Mesenchymal stem cell (in vitro differentiated cells and primary cell): ENCODE measurements around the gene SLC29A2.
A peak's percentile ranks its signal among the peaks of the same experiment; 100 is the strongest.

Experiments
- DNase-seq: peaks from one replicate; pipeline ENCODE4 v3.0.0-alpha.2; 2013
- H2AFZ ChIP-seq: one replicate; pipeline ENCODE4 v1.6.1; 2013; ENCODE audit warnings: low read depth, mild to moderate bottlenecking, control low read depth, inconsistent platforms, low read length, moderate library complexity
- H2AK5ac ChIP-seq: 2 replicates; pipeline ENCODE4 v1.6.1; 2013; ENCODE audit warnings: low read length, moderate library complexity, mild to moderate bottlenecking, inconsistent platforms; ENCODE audit not compliant: severe bottlenecking
- H2BK120ac ChIP-seq: one replicate; pipeline ENCODE4 v1.6.1; 2013; ENCODE audit warnings: low read depth, mild to moderate bottlenecking, inconsistent platforms, low read length, moderate library complexity
- H2BK12ac ChIP-seq, 2 experiments: one replicate each; pipeline ENCODE4 v1.6.1; 2013; ENCODE audit warnings: inconsistent platforms in 2 of 2, low read length in 2 of 2, mild to moderate bottlenecking in 2 of 2, moderate library complexity in 2 of 2, control low read depth in 1 of 2
- H2BK15ac ChIP-seq: one replicate; pipeline ENCODE4 v1.6.1; 2013; ENCODE audit warnings: mild to moderate bottlenecking, low read depth, inconsistent platforms; ENCODE audit not compliant: poor library complexity, severe bottlenecking
- H2BK5ac ChIP-seq: 2 replicates; pipeline ENCODE4 v1.6.1; 2013; ENCODE audit warnings: low read depth, mild to moderate bottlenecking, low read length, control low read depth, inconsistent platforms; ENCODE audit not compliant: poor library complexity, severe bottlenecking
- H3K14ac ChIP-seq, 2 experiments: one replicate each; pipeline ENCODE4 v1.6.1; 2013; ENCODE audit warnings: inconsistent platforms in 2 of 2, low read length in 2 of 2, control low read depth in 1 of 2, mild to moderate bottlenecking in 1 of 2, moderate library complexity in 1 of 2
- H3K18ac ChIP-seq, 2 experiments: one replicate each; pipeline ENCODE4 v1.6.1; 2013; ENCODE audit warnings: inconsistent platforms in 2 of 2, low read length in 2 of 2, control low read depth in 1 of 2, low read depth in 1 of 2, mild to moderate bottlenecking in 1 of 2
- H3K23ac ChIP-seq, 2 experiments: one replicate each; pipeline ENCODE4 v1.6.1; 2013; ENCODE audit warnings: inconsistent platforms in 2 of 2, low read length in 2 of 2, mild to moderate bottlenecking in 2 of 2, moderate library complexity in 2 of 2, control low read depth in 1 of 2
- H3K27ac ChIP-seq: 2 replicates; pipeline ENCODE4 v1.5.1; 2013; ENCODE audit warnings: mild to moderate bottlenecking, moderate library complexity, low read length, control low read depth, inconsistent platforms; ENCODE audit not compliant: poor library complexity, severe bottlenecking
- H3K27me3 ChIP-seq, 2 experiments: 2 replicates each; pipeline versions ENCODE4 v1.6.1 to v1.7.0; 2013; ENCODE audit warnings: low read length in 2 of 2, mild to moderate bottlenecking in 2 of 2, moderate library complexity in 2 of 2, control low read depth in 1 of 2, inconsistent platforms in 1 of 2; ENCODE audit not compliant: control insufficient read depth in 1 of 2, insufficient read depth in 1 of 2
- H3K36me3 ChIP-seq, 2 experiments: 2 replicates each; pipeline versions ENCODE4 v1.6.1 to v1.7.0; 2013; ENCODE audit warnings: low read length in 2 of 2, control low read depth in 1 of 2, inconsistent platforms in 1 of 2, low read depth in 1 of 2, mild to moderate bottlenecking in 1 of 2; ENCODE audit not compliant: insufficient read depth in 2 of 2, control insufficient read depth in 1 of 2
- H3K4ac ChIP-seq, 2 experiments: one replicate each; pipeline ENCODE4 v1.6.1; 2013; ENCODE audit warnings: inconsistent platforms in 2 of 2, low read length in 2 of 2, mild to moderate bottlenecking in 2 of 2, moderate library complexity in 2 of 2, control low read depth in 1 of 2, low read depth in 1 of 2
- H3K4me1 ChIP-seq: 2 replicates; pipeline ENCODE4 v1.6.1; 2013; ENCODE audit warnings: low read depth, low read length, control low read depth; ENCODE audit not compliant: control insufficient read depth, insufficient read depth
- H3K4me2 ChIP-seq: 2 replicates; pipeline ENCODE4 v1.6.1; 2013; ENCODE audit warnings: low read length, mild to moderate bottlenecking, inconsistent platforms; ENCODE audit not compliant: poor library complexity, severe bottlenecking
- H3K4me3 ChIP-seq, 2 experiments: 2 replicates each; pipeline versions ENCODE4 v1.5.1 to v1.7.0; 2013; ENCODE audit warnings: low read length in 2 of 2, mild to moderate bottlenecking in 2 of 2, control low read depth in 1 of 2, low read depth in 1 of 2; ENCODE audit not compliant: insufficient read depth in 1 of 2
- H3K79me1 ChIP-seq: replicated peaks from 2 replicates; pipeline ENCODE4 v1.6.1; 2013; ENCODE audit warnings: mild to moderate bottlenecking, control low read depth, low read length, inconsistent platforms; ENCODE audit not compliant: poor library complexity, severe bottlenecking
- H3K9ac ChIP-seq: 2 replicates; pipeline ENCODE4 v1.7.0; 2013; ENCODE audit warnings: mild to moderate bottlenecking, low read length, moderate library complexity
- H3K9me3 ChIP-seq: 2 replicates; pipeline ENCODE4 v1.7.0; 2013; ENCODE audit warnings: mild to moderate bottlenecking, low read length; ENCODE audit not compliant: control insufficient read depth
- H4K8ac ChIP-seq: one replicate; pipeline ENCODE4 v1.6.1; 2013; ENCODE audit warnings: inconsistent platforms, mild to moderate bottlenecking, low read length, moderate library complexity
- H4K91ac ChIP-seq: one replicate; pipeline ENCODE4 v1.6.1; 2013; ENCODE audit warnings: mild to moderate bottlenecking, low read length, inconsistent platforms
- WGBS: methylation state at CpG from one replicate; pipeline ENCODE4 v1.1.7; 2013; ENCODE audit warnings: mixed read lengths; 5-methylcytosine and 5-hydroxymethylcytosine counted together

Gene SLC29A2

GRCh38 chr11:66343176-66343575 lies 28.4 kb downstream of the SLC29A2 start:
- WGBS = 91% methylated on average over 8 of the region's 8 CpGs
- peaks cover 50% of the 10 kb centered on the region for H3K4me1 ChIP-seq
- H2BK15ac ChIP-seq = no peak overlapping the region

GRCh38 chr11:66341502-66342126 lies 29.9 kb downstream of the SLC29A2 start:
- no peak overlapping the region for H2AK5ac ChIP-seq
- WGBS = 95% methylated on average over 18 of the region's 21 CpGs
- peaks cover 47 to 52% of the 10 kb centered on the region in 2 experiments for H3K36me3 ChIP-seq
- peaks cover 59% of the 10 kb centered on the region for H3K4me1 ChIP-seq
- H4K91ac ChIP-seq = no peak overlapping the region
- no peak overlapping the region for H3K18ac ChIP-seq
- H3K4me3 ChIP-seq = peak overlapping the region in 1 of 2 experiments; percentile 24
- no peak for DNase-seq
- no peak overlapping the region for H2BK15ac ChIP-seq
- no peak overlapping the region for H2BK5ac ChIP-seq
- H3K27ac ChIP-seq = no peak overlapping the region
- no peak overlapping the region for H3K9ac ChIP-seq
- H3K23ac ChIP-seq = no peak overlapping the region
- H3K4ac ChIP-seq = no peak overlapping the region
- no peak overlapping the region for H3K14ac ChIP-seq
- no peak overlapping the region for H3K4me2 ChIP-seq
- peaks cover 39% of the 10 kb centered on the region for H3K79me1 ChIP-seq
- no peak overlapping the region for H2BK120ac ChIP-seq
- H3K9me3 ChIP-seq = no peaks in the 10 kb centered on the region
- no peak overlapping the region for H2BK12ac ChIP-seq
- H4K8ac ChIP-seq = peak overlapping the region; percentile 16
- no peaks in the 10 kb centered on the region for H3K27me3 ChIP-seq
- H2AFZ ChIP-seq = no peak overlapping the region

More at GRCh38 chr11:66343176-66343575, 28.4 kb downstream of the SLC29A2 start:
- Histone ChIP-seq H3K4ac (no peak overlapping the region), H2AFZ (no peak overlapping the region), H3K36me3 (peaks cover 42 to 47% of the 10 kb centered on the region in 2 experiments), H3K79me1 (peaks cover 41% of the 10 kb centered on the region), H3K18ac (no peak overlapping the region), H4K91ac (no peak overlapping the region), H3K14ac (no peak overlapping the region), H3K27me3 (no peaks in the 10 kb centered on the region), H2BK12ac (no peak overlapping the region), H2BK5ac (no peak overlapping the region), H2BK120ac (no peak overlapping the region), H2AK5ac (no peak overlapping the region), H3K27ac (peak overlapping the region; percentile 71), H3K23ac (no peak overlapping the region), H3K9ac (peak overlapping the region; percentile 98), H4K8ac (no peak overlapping the region), H3K4me3 (no peak overlapping the region), H3K4me2 (peak overlapping the region; percentile 87), H3K9me3 (no peaks in the 10 kb centered on the region)
- no peak for DNase-seq

- WGBS = 96% methylated on average over 26 of the region's 28 CpGs
- Histone ChIP-seq H3K14ac (no peak overlapping the region), H3K18ac (no peak overlapping the region), H3K79me1 (peaks cover 31% of the 10 kb centered on the region), H2BK15ac (no peak overlapping the region), H2AFZ (no peak overlapping the region), H3K9me3 (no peaks in the 10 kb centered on the region), H3K4me3 (no peak overlapping the region), H3K27ac (no peak overlapping the region), H2BK120ac (no peak overlapping the region), H3K4ac (no peak overlapping the region), H2BK5ac (no peak overlapping the region), H4K91ac (no peak overlapping the region), H3K9ac (no peak overlapping the region), H4K8ac (no peak overlapping the region), H3K4me2 (no peak overlapping the region), H3K4me1 (peaks cover 56% of the 10 kb centered on the region), H2BK12ac (no peak overlapping the region), H3K36me3 (peaks cover 47 to 52% of the 10 kb centered on the region in 2 experiments), H3K23ac (no peak overlapping the region), H3K27me3 (no peaks in the 10 kb centered on the region), H2AK5ac (no peak overlapping the region)
- DNase-seq = no peak
Observed at GRCh38 chr11:66340596-66341501, 30.7 kb downstream of the SLC29A2 start.
